Prostate gland (tissue), 2 donors: ENCODE data around the gene ANKS1B. TPM values are rescaled to one million over a fixed set of nuclear protein-coding genes. Genes with fewer than 3 reads are reported as not detected.

ENCODE experiments used
- DNase-seq: peaks from one replicate; pipeline ENCODE4 v3.0.0-alpha.2; 2019; ENCODE audit warnings: low spot score
- H3K27ac ChIP-seq, 2 donors: fragments of 200-600 bp; sonication (generic); 2 replicates each; pipeline ENCODE4 v1.5.1; 2017 to 2019
- H3K27me3 ChIP-seq: fragments of 200-600 bp; sonication (generic); replicated peaks from 2 replicates; pipeline ENCODE4 v1.5.1; 2019; ENCODE audit not compliant: insufficient read depth
- H3K36me3 ChIP-seq, 2 donors: fragments of 200-600 bp; sonication (generic); 1 replicate in 1 of 2; 2 replicates in 1 of 2; pipeline versions ENCODE4 v1.5.1 to v1.8.1; 2017 to 2019
- H3K4me1 ChIP-seq: fragments of 200-600 bp; sonication (generic); replicated peaks from 2 replicates; pipeline ENCODE4 v1.5.1; 2019
- H3K4me3 ChIP-seq, 2 donors: fragments of 200-600 bp; sonication (generic); 2 replicates each; pipeline ENCODE4 v1.5.1; 2017 to 2019
- H3K9me3 ChIP-seq: fragments of 200-600 bp; sonication (generic); 2 replicates; pipeline ENCODE4 v1.5.1; 2017
- CTCF ChIP-seq, 4 experiments: fragments of 200-600 bp in 2 of 4; fragments of 450-650 bp in 2 of 4; sonication (generic) in 2 of 4; IDR thresholded peaks; 1 replicate in 3 of 4; 2 replicates in 1 of 4; pipeline ENCODE4 v1.5.1; 2016 to 2019; ENCODE audit warnings: antibody characterized with exemption in 4 of 4, mild to moderate bottlenecking in 2 of 4, moderate library complexity in 2 of 4
- POLR2A ChIP-seq: fragments of 450-650 bp; IDR thresholded peaks from one replicate; pipeline ENCODE4 v1.6.1; 2016; ENCODE audit warnings: antibody characterized with exemption, mild to moderate bottlenecking
- POLR2AphosphoS5 ChIP-seq: sonication (generic); formaldehyde crosslinking; IDR thresholded peaks from one replicate; pipeline ENCODE4 v1.6.1; 2017; ENCODE audit warnings: antibody characterized with exemption
- WGBS: methylation state at CpG from one replicate; pipeline ENCODE4 v1.1.5; 2018; 5-methylcytosine and 5-hydroxymethylcytosine counted together
- intact Hi-C: fragments of 100-400 bp; cut with DNase I; formaldehyde crosslinking; loops from one replicate; pipeline ENCODE4 v1.14.2; 2022
- total RNA-seq, 2 donors: library from RNA; depleted of rRNA; stranded (reverse); fragments of >200 nt; gene quantifications; one replicate each; pipeline ENCODE4 v1.1.0, GENCODE V29; 2016

The ANKS1B gene
- total RNA-seq, 2 donors from 2014 or later: 13.0 to 17.4 TPM

- no peaks in the 10 kb centered on the region for H3K27me3 ChIP-seq
- H3K4me3 ChIP-seq: no peak overlapping the region
- TF ChIP-seq POLR2AphosphoS5: no peak
- no peak for TF ChIP-seq POLR2A
- TF ChIP-seq CTCF (IDR thresholded peaks at IDR 0.05): no peak
- H3K9me3 ChIP-seq: no peaks in the 10 kb centered on the region
- no peak overlapping the region for H3K27ac ChIP-seq
- no peaks in the 10 kb centered on the region for H3K4me1 ChIP-seq
- no peak for DNase-seq
- no peaks in the 10 kb centered on the region for H3K36me3 ChIP-seq
- WGBS: 65% methylated on average over 3 of the region's 3 CpGs
- intact Hi-C loops: loop anchor here (10.0 kb wide), 1 partner anchor 445 kb away; no protein-coding TSS in a partner anchor
Measured at GRCh38 chr12:99009654-99010296, 975.0 kb downstream of the ANKS1B start.

- 58% methylated on average over 5 of the region's 5 CpGs for WGBS
- TF ChIP-seq POLR2AphosphoS5 (no peak), CTCF (IDR thresholded peaks at IDR 0.05) (no peak), POLR2A (no peak)
- no peak overlapping the region for H3K27ac ChIP-seq
- intact Hi-C loops: loop anchor here (10.0 kb wide), 1 partner anchor 441 kb away; no protein-coding TSS in a partner anchor
- no peaks in the 10 kb centered on the region for H3K36me3 ChIP-seq
- no peaks in the 10 kb centered on the region for H3K4me1 ChIP-seq
- no peaks in the 10 kb centered on the region for H3K9me3 ChIP-seq
- no peaks in the 10 kb centered on the region for H3K27me3 ChIP-seq
- H3K4me3 ChIP-seq: no peak overlapping the region
- DNase-seq: no peak
Measured at GRCh38 chr12:99005601-99006000, 979.1 kb downstream of the ANKS1B start.

- Histone ChIP-seq H3K27ac (no peak overlapping the region), H3K4me3 (no peak overlapping the region), H3K27me3 (no peaks in the 10 kb centered on the region), H3K9me3 (no peaks in the 10 kb centered on the region), H3K36me3 (no peaks in the 10 kb centered on the region), H3K4me1 (no peaks in the 10 kb centered on the region)
- intact Hi-C loops: loop anchor here (10.0 kb wide), 1 partner anchor 440 kb away; no protein-coding TSS in a partner anchor
- WGBS: 58% methylated on average over 12 of the region's 12 CpGs
- TF ChIP-seq POLR2A: no peak
- no peak for TF ChIP-seq POLR2AphosphoS5
- TF ChIP-seq CTCF (IDR thresholded peaks at IDR 0.05): no peak
- DNase-seq: no peak
Measured at GRCh38 chr12:99004799-99005466, 979.8 kb downstream of the ANKS1B start.

GRCh38 chr12:99002731-99003130 is 982.0 kb downstream of the ANKS1B start:
- DNase-seq: no peak
- intact Hi-C loops: loop anchor here (10.0 kb wide), 1 partner anchor 438 kb away; no protein-coding TSS in a partner anchor
- H3K36me3 ChIP-seq: no peaks in the 10 kb centered on the region
- 94% methylated on average over 3 of the region's 3 CpGs for WGBS
- no peak overlapping the region for H3K27ac ChIP-seq
- H3K9me3 ChIP-seq: no peaks in the 10 kb centered on the region
- no peaks in the 10 kb centered on the region for H3K4me1 ChIP-seq
- H3K27me3 ChIP-seq: no peaks in the 10 kb centered on the region
- H3K4me3 ChIP-seq: no peak overlapping the region
- TF ChIP-seq POLR2AphosphoS5 (no peak), CTCF (IDR thresholded peaks at IDR 0.05) (no peak), POLR2A (no peak)
